ENCODE measurements around the gene CHRDL1. TPM values are rescaled to one million over a fixed set of nuclear protein-coding genes. Genes with fewer than 3 reads are reported as not detected.

Gene CHRDL1
- total RNA-seq, 3 donors from 2014 or later (not counting 1 experiment from before 2014, with no cell fraction given): not detected

GRCh38 chrX:110791071-110791470 is 4.5 kb downstream of the CHRDL1 start:
- no peaks in the 10 kb centered on the region for H3K36me3 Mint-ChIP-seq
- 16% methylated on average over 5 of the region's 5 CpGs for WGBS (ENCODE audit: insufficient coverage)
- intact Hi-C loops (cut with micrococcal nuclease): no loop called here
- Histone ChIP-seq H3K27ac (ENCODE audit: low read length) (no peak overlapping the region), H3K9me3 (ENCODE audit: control insufficient read depth, insufficient read depth, low read length) (no peaks in the 10 kb centered on the region), H3K36me3 (ENCODE audit: control insufficient read depth, insufficient read depth, low read length) (no peaks in the 10 kb centered on the region), H3K4me3 (ENCODE audit: low read length) (no peak overlapping the region), H3K27me3 (ENCODE audit: control insufficient read depth, insufficient read depth, low read length) (no peaks in the 10 kb centered on the region), H3K4me1 (ENCODE audit: control insufficient read depth, insufficient read depth, low read length) (peaks cover 2% of the 10 kb centered on the region)
- peaks cover 4 to 52% of the 10 kb centered on the region in 2 donors for H3K27me3 Mint-ChIP-seq (ENCODE audit: low read depth in 2 of 2)
- ATAC-seq: no peak
- H3K9me3 Mint-ChIP-seq: no peaks in the 10 kb centered on the region
- no peaks in the 10 kb centered on the region for H3K4me1 Mint-ChIP-seq
- H3K27ac Mint-ChIP-seq: no peak overlapping the region
- DNase-seq: no peak
- no peak overlapping the region for H3K4me3 Mint-ChIP-seq
- TF ChIP-seq CTCF (IDR thresholded peaks at IDR 0.05): no peak

- intact Hi-C loops (cut with micrococcal nuclease): no loop called here
- no peak for ATAC-seq
- Histone ChIP-seq H3K4me1 (ENCODE audit: control insufficient read depth, insufficient read depth, low read length) (no peaks in the 10 kb centered on the region), H3K27me3 (ENCODE audit: control insufficient read depth, insufficient read depth, low read length) (no peaks in the 10 kb centered on the region), H3K27ac (ENCODE audit: low read length) (no peak overlapping the region), H3K9me3 (ENCODE audit: control insufficient read depth, insufficient read depth, low read length) (no peaks in the 10 kb centered on the region), H3K36me3 (ENCODE audit: control insufficient read depth, insufficient read depth, low read length) (no peaks in the 10 kb centered on the region), H3K4me3 (ENCODE audit: low read length) (no peak overlapping the region)
- no peaks in the 10 kb centered on the region for H3K36me3 Mint-ChIP-seq
- no peak overlapping the region for H3K27ac Mint-ChIP-seq
- DNase-seq: no peak
- H3K27me3 Mint-ChIP-seq (ENCODE audit: low read depth in 2 of 2): peaks cover 0 to 30% of the 10 kb centered on the region in 2 donors
- no peaks in the 10 kb centered on the region for H3K9me3 Mint-ChIP-seq
- no peaks in the 10 kb centered on the region for H3K4me1 Mint-ChIP-seq
- H3K4me3 Mint-ChIP-seq: no peak overlapping the region
- no CpG with 5 or more reads among the region's 4 CpGs for WGBS (ENCODE audit: insufficient coverage)
- TF ChIP-seq CTCF (IDR thresholded peaks at IDR 0.05): no peak
Observed at GRCh38 chrX:110786486-110786885, 9.1 kb downstream of the CHRDL1 start.

- no peak for TF ChIP-seq CTCF (IDR thresholded peaks at IDR 0.05)
- H3K27ac ChIP-seq (ENCODE audit: low read length): no peak overlapping the region
- ATAC-seq (no peak), DNase-seq (no peak)
- intact Hi-C loops (cut with micrococcal nuclease): no loop called here
- no CpG with 5 or more reads among the region's 1 CpG for WGBS (ENCODE audit: insufficient coverage)
- Mint-ChIP-seq H3K27ac (no peak overlapping the region), H3K4me1 (no peaks in the 10 kb centered on the region), H3K4me3 (no peak overlapping the region), H3K27me3 (ENCODE audit: low read depth in 2 of 2) (no peaks in the 10 kb centered on the region), H3K36me3 (no peaks in the 10 kb centered on the region), H3K9me3 (peaks cover 0 to 8% of the 10 kb centered on the region in 2 donors)
- H3K4me1 ChIP-seq (ENCODE audit: control insufficient read depth, insufficient read depth, low read length): no peaks in the 10 kb centered on the region
- H3K36me3 ChIP-seq (ENCODE audit: control insufficient read depth, insufficient read depth, low read length): no peaks in the 10 kb centered on the region
- no peaks in the 10 kb centered on the region for H3K9me3 ChIP-seq (ENCODE audit: control insufficient read depth, insufficient read depth, low read length)
- no peaks in the 10 kb centered on the region for H3K27me3 ChIP-seq (ENCODE audit: control insufficient read depth, insufficient read depth, low read length)
- no peak overlapping the region for H3K4me3 ChIP-seq (ENCODE audit: low read length)
Observed at GRCh38 chrX:110759785-110760184, 35.8 kb downstream of the CHRDL1 start.

- no peaks in the 10 kb centered on the region for H3K9me3 ChIP-seq (ENCODE audit: control insufficient read depth, insufficient read depth, low read length)
- TF ChIP-seq CTCF (IDR thresholded peaks at IDR 0.05): no peak
- ATAC-seq: no peak
- H3K27me3 ChIP-seq (ENCODE audit: control insufficient read depth, insufficient read depth, low read length): no peaks in the 10 kb centered on the region
- no peaks in the 10 kb centered on the region for H3K27me3 Mint-ChIP-seq (ENCODE audit: low read depth in 2 of 2)
- H3K4me3 Mint-ChIP-seq: no peak overlapping the region
- no peak for DNase-seq
- H3K36me3 Mint-ChIP-seq: no peaks in the 10 kb centered on the region
- no peak overlapping the region for H3K27ac ChIP-seq (ENCODE audit: low read length)
- intact Hi-C loops (cut with micrococcal nuclease): no loop called here
- no peak overlapping the region for H3K27ac Mint-ChIP-seq
- H3K4me1 Mint-ChIP-seq: no peaks in the 10 kb centered on the region
- H3K4me1 ChIP-seq (ENCODE audit: control insufficient read depth, insufficient read depth, low read length): no peaks in the 10 kb centered on the region
- no peak overlapping the region for H3K4me3 ChIP-seq (ENCODE audit: low read length)
- H3K36me3 ChIP-seq (ENCODE audit: control insufficient read depth, insufficient read depth, low read length): no peaks in the 10 kb centered on the region
- WGBS (ENCODE audit: insufficient coverage): 89% methylated on average over 5 of the region's 7 CpGs
- peaks cover 0 to 8% of the 10 kb centered on the region in 2 donors for H3K9me3 Mint-ChIP-seq
Observed at GRCh38 chrX:110758781-110759422, 36.7 kb downstream of the CHRDL1 start.

Data from natural killer cell (primary cell).